ENCODE results near the gene CWC15.
"Not testable (repeated sequence)": the region's sequence is repeated elsewhere in the genome, so short reads cannot be mapped to it uniquely, and the experiment has no call there.

The CWC15 gene

GRCh38 chr11:94948070-94948617 is 25.2 kb downstream of the CWC15 start:
- DNase-seq = peak; percentile 59

DNA sequence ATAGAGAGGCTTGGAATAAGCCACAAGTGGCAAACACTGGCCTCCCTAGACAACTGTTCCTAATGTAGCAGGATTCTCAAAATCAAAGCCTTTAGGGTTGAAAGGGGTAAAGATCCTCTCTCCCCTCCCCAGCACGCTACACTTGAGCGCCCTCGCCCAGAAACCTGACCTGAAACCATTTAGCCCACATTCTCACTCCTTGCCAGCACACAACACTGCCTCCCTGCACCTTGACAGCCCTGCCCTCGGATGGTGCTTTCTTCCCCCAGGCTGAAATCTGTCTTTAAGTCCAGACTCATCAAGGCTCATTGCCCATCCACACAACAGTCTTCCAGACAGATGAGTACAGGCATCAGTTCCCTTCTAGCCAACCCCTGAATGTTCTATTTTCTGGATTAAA is 26.5 kb downstream of the CWC15 start:
- DNase-seq = no peak

DNA sequence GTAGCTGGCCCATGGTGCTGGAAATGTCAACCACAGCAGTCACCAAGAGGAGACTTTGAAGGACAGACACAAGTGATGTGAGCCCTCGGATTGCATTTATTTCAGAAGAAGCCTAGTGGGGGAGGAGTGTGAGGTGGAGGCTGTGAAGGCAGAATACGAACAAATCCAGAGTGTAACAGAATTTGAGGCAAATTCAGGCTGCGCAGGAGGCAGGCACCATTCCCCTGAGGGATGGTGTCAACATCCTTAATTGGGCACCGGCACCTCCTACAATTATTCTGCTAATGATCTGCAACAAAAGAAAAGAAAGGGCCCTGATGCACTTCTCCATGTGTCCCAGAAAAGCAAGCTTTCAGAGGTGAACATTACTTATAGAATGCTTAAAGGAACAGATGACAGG is 32.2 kb downstream of the CWC15 start:
- DNase-seq = no peak

DNA sequence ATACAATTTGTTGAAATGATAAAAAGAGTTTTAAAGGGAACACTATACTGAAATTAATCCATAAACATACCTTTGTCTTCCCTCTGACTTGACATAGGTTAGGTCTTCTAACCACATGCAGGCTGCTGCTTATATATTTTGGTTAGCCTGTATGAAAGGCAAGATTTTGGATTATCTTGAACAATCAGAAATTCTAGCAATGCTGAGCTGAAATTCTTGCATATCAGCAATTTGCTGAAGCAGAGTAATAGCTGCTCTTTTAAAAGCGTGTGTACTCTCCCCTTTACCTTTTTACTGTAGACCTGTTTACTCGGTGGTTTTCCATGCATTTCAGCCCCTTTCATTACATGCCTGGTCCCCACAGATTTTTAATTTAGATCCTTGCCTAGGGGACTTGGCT is 34.0 kb downstream of the CWC15 start:
- no peak for DNase-seq

DNA sequence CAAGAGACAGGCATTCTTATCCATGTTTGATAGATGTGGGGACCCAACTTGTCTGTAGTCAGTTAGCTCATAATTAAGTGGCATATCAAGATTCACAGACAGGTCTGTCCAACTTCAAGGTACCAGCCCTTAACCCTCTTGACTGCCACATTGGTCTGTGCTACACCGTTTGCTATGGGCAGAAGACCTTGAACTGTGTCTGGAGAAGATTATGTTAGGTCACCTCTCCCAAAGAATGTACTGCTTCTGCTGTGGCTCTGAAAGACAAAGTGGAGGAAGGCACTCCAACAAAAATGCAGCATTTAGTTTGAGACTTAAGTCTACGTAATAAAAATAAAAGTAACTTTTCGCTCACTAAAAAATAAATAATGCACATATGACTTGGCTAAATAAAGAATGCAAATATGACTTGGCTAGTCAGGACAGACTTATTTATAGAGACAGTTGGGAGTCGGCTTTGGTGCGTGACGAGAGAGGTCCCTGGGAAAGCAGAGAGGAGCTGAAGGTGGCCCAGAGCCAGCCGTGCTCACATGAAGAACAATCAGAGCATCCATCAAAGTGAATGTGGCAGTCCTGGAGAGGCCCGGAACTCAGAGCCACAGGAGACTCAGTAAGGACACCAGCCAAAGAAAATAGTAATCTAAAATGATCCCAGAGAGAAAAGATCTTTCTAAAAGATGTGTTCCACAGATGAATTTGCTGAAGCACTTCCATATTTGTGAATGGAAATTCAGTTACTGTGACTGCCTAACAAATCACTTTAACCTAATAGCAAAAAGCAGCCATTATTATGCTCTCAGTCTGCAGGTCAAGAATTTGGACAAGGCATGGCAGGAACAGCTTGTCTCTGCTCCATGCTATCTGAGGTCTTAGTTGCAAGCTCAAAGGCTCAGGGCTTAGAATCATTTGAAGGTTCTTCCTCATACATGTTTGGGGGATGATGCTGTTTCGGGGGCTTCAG is 35.0 kb downstream of the CWC15 start:
- DNase-seq = no peak

- no peak for DNase-seq
These were observed 38.5 kb downstream of the CWC15 start for GRCh38 chr11:94934846-94935245.

- DNase-seq = no peak
These were observed 39.0 kb downstream of the CWC15 start for GRCh38 chr11:94934362-94934761.

DNA sequence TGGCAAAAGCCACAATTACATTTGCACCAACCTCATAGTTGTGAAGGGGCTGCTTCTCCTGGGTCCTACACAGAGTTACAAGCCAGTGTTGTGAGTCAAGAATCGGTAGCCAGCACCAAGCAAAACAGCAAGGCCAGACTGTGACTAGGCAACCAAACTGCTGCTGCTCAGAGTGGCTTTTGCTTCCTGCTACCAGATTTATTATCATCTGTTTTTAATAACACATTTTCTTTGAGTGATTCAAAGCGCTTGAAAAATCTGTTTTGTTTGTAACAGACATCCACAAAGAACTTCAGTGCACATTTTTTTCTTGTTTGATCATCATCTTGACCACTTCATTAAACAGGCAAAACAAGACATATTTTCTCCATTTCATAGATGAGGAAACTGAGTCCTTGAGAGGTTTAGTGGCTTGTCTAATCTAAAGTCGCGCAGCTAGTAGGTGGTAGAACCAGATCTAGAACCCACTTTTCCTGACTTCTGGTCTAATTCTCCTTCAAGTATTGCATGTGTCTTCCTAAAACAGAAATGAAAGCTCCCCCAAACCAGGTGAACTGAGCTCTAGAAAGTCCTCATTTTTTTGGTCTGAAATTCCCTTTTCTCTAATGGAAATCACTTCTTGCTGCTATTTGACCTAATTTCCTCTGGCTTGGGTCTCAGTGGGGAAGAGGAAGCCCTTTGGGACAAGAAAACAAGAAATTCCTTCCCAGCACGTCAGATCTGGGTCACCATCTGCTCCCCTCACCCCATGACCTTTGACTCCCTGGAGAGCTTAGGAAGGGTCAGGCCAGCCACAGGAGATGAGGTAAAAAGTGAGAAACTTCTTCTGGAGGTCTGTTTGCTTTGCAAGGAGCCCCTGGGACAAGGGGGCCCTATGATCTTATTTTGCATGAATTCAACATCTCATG is 39.9 kb downstream of the CWC15 start:
- peak; percentile 57 for DNase-seq

GRCh38 chr11:94932503-94932902 is 40.9 kb downstream of the CWC15 start:
- no peak for DNase-seq

GRCh38 chr11:94932072-94932471 is 41.3 kb downstream of the CWC15 start:
- not testable (repeated sequence) for DNase-seq

GRCh38 chr11:94928117-94928990 is 45.0 kb downstream of the CWC15 start:
- no peak for DNase-seq

GRCh38 chr11:94926698-94927237 is 46.6 kb downstream of the CWC15 start:
- DNase-seq = peak; percentile 72

DNA sequence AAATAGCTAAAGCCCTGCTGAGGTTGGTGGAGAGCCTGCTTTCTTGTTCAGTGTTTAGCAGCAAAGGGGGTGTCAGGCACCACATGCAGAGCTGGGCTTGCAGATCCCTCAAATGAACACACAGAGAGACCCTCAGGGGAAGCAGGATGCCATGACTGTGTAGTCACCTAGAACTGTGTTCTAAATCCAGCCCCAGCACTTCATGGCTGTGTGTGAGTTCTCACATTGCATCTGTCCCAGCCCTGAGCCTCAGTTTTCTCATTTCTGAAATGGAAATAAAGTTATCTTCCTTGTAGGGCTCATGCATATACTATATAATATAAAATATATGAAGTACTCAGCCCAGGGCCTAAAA is 47.1 kb downstream of the CWC15 start:
- DNase-seq = no peak

DNA sequence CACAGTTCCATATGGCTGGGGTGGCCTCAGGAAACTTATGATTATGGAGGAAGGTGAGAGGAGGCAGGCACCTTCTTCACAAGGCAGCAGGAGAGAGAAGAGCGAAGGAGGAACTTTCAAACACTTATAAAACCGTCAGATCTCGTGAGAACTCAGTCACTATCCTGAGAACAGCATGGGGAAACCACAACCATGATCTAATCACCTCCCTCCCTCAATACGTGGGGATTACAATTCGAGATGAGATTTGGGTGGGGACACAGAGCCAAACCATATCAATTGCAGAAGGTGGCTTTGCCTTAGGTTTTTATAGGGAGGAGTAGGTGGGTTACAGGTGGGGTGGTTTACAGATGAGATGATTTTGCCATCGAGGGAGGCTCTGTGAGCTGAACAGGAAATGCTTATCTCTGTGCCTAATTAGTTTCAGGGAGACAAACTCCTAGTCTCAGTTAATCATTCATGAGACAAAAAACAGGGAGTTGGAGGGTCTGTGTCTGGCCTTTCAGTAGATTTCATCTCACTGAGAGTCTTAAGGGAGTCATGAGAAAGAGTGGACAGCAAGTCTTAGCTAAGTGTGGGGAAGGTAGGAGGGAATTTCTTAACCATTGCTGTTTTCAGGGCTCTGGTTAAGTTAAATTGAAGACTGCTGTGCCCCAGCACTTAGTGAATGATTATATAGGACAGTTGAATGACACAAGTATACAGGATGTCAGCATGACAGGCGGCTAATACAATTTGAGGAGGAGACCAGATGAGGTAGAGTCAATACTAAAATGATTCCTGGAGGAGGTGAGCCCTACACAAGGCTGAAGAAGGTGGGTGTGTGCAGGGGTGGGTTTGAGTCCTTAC is 47.7 kb downstream of the CWC15 start:
- no peak for DNase-seq

GRCh38 chr11:94924612-94925011 is 48.7 kb downstream of the CWC15 start:
- no peak for DNase-seq

GRCh38 chr11:94924171-94924572 is 49.2 kb downstream of the CWC15 start:
- DNase-seq = no peak

DNA sequence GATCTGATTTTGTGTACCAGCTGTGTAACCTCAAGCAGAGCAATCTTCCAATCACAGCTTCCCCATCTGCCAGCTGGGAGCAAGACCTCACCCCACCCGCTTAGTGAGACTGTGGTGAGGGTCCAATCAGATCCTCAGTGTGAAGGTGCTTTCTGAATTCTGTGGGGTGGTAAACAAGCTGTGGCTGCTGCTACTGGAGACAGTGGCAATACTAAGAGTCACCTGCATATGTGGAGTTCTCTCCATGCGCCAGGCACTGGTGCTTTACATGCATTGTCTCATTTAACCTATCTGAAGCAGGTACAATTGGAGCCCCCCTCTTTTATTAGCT is 50.4 kb downstream of the CWC15 start:
- DNase-seq = no peak

GRCh38 chr11:94922321-94923003 is 50.9 kb downstream of the CWC15 start:
- no peak for DNase-seq

DNA sequence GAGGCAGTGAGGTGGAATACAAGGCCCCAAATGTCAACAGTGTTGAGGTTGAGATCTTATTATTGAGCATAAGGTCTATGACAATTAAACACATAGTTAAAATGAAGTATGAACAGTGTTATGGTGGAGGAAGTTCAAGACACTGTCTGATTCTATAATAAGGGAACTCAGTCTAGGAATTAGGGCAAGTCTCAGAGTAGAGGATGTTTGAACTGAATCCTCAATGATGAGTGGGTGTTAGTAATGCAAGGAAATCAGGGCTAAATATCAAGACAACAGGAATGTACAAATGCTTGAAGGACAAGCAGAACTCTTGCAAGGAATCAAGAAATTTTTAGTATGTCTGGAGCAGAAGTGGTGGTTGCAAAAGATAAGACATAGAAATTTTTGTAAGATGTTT is 53.0 kb downstream of the CWC15 start:
- no peak for DNase-seq

GRCh38 chr11:94913718-94914394 is 59.5 kb downstream of the CWC15 start:
- not testable (repeated sequence) for DNase-seq
